IPS DF 4.7 (cell line): ENCODE measurements around the gene C11orf58.

ENCODE experiments used
- DNase-seq: peaks from one replicate; pipeline ENCODE4 v3.0.0-alpha.2; 2013; ENCODE audit warnings: low spot score; ENCODE audit errors: extremely low read depth

Gene C11orf58

DNA sequence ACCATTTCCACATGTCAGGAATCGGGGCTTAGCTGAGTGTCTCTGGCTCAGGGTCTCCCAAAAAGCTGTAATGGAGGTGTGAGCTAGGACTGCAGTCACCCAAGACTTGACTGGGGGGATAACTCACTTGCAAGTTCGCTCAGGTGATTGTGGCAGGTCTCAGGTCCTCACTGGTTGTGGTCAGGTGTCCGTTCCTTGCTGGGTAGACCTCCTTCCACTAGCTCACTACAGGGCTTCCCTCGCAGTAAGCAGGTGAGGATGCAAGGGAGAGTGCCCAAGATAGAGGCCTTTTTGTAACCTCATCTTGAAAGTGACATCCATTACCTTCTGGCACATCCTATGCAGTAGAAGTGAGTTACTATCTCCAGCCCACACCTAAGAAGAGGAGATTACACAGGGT lies 29.5 kb downstream of the C11orf58 start:
- no peak for DNase-seq

DNA sequence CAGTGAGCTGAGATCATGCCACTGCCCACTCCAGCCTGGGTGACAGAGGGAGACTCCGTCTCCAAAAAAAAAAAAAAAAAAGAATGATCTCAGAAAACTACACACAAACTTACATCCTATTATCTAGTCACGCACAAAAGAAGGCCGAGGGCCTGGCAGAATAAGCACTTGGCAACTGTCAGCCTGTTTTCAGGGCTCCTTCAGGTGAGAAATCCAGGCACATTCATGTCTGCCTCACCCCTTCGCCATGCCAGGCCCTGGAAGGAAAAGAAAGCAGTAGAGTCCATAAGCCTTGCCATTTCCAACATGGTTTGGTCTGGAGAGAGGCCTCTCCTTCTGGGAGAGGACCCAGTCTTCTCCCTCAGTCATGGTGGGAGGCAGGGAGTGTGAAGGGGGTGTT lies 30.9 kb downstream of the C11orf58 start:
- no peak for DNase-seq

DNA sequence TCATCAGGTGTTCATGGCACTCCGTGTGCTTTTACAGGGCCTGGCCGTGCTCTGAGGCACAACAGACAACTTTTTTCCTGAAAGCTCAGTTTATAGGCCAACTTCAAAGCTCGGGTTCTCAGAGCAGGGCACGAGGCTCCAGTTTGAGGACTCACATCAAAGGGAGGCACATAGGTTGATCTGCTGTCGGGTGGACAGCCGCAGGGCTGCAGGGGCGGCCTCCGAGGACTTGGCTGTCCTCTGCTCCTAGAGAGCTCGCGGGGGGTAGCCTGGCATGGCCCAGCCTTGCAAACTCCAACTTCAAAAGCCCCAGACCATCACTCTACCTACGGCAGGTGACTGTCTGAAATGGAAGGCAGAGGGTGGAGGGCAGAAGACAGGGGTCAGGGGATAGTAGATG lies 31.6 kb downstream of the C11orf58 start:
- DNase-seq, result no peak

DNA sequence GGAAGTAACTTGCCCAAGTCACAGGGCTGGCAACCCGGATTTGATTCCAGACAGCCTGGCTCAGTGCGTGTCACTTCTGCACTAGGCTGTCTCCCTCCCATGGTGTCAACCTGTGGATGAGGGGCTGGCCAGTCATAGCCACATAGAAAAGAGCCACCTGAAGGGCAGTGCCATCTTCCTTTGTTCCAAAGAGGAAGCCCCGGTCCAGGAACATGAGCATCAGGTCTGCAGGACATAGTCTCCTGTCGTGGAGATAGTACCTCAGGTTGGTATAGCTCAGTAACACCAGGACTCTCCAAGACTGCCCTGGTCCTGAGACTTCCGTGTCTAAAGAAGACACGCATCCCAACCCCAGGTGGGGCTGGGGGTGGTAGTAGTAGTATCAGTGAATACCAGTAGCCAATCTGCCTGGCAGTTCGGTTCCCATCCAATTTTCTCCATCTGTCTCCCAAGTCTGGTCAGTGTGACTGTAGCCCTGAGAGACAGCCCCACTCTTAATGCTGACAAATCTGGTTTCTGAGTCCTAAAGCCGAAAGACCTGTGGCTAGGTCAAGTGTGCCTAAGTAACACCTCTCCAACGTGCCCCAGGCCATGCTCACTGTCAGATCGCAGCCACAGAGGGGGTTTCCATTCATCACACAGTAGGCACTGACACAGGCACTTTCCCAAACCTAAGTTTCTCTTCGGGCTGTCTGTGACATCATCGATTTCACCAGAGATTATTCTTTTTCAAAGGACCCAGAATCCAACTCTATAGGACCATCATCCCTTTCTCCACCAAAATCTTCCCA lies 33.1 kb downstream of the C11orf58 start:
- DNase-seq, result no peak

DNA sequence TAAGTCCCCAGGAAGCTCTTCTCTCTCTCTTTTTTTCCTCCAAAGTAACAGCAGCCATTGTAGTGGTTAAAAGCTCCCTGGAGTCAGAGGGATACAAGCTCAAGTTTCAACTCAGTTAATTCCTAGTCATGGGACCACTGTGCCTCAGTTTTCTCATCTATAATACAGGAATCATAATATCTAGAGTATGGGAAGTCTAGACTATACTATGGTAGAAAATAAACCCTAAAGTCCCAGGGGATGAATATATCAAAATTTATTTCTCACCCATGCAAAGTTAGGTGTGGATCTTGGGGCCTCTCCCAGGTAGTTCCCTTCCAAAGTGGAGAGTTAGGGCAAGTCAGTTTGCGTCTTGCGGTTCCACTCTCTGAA lies 33.7 kb downstream of the C11orf58 start:
- no peak for DNase-seq

DNA sequence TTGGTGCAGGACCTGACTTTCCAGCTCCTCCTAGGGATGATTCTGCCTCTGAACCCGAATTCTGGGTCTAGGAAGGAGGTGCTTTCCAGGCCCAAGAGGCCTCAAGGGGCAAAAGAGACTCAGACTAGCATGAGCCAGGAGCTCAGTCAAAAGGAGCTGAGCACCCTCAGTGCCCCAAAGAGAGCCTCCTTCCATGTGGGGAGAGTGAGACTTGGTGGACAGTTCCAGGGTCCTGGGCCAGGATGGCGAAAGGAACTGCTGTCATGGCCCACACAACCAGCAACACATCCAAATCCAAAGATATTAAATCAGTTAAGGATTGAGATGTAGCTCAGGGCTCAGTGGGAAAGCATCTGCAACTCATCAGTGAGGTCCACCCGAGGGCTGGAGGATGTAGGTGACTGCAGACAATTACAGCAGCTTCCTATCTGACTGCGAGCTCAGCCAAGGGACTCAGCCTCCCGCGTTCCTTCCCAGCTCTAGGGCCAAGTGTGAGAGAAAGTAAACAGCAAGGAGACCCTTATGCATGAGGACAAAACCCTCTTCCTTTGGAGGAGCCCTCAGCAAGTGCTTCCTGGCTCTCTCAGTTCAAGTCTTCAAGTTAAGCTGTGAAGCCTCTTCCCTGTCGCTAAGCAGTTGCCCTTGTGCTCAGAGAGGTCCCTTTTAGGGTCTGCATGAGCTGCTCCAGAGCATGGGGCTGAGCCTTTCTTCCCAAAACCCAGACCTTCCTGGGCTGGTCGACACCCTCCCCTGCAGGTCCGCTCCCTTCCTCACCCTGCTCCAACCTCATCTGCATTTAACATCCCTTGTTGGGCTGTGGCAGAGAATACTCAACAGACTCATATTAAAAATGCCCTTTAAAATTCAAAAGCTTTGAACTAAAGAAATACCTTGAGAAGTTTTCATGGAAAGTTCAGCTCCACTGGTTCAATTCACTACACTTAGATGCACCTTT lies 35.8 kb downstream of the C11orf58 start:
- no peak for DNase-seq

DNA sequence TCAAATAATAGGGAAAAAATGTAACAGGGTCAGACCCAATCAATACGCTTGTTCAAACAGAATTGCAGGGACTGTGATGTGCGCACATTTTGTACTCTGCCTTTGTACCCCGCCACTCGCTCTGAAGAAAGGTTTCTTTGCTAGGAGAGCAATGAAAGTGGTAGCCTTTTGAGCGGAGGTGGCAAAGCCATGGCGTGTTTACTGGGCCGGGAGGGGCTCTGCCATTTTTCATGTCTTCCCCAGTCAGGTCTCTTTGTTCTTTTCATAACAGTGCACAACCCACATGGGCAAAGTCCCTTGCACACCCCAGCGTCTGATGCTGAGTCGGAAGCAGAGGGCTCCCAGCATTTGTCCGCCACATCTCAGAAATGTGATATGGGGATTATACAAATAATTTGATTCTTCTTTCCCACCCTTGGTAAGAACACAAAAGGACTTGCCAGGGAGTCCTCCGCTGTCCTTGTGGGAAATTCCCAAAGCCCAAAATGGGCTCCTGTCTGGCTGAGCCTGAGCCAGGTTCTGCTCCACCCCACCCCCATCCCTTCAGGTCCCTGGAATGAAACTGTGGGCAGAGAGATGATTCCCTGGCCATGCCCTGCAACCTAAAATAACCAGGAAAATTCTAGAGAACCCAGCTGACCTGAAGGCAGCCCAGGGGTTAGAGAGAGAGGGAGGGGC lies 36.6 kb downstream of the C11orf58 start:
- no peak for DNase-seq

DNA sequence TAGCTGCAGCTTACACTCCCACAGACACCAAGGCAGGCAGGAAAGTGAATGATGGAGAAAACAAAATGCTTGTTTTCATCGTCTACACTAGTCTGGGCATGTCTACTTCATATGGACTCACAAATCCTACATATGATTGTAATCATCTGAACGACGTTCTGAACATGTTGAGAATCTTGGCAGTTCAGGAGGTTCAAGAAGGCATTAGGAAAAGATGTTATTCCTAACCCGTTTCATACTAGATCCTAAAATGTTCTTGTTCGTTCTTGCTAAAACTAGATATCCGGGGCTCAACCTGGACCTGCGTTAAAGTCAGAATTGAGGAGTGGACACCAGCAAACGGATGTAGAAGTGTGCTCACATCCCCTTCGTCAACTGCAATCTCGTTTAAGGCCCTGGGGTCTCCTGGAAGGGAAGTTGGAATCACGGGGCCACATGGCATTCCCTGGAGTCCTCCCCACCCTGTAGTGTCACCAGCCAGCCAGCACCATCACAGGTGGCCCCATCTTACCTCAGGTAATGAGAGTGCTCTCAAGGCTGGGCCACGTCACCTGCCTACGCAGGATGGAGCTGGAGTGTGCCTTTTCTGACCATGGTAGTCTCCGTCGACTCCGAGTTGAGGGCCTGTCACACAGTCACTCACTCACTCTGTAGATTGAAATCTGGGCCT lies 37.3 kb downstream of the C11orf58 start:
- DNase-seq, result no peak

DNA sequence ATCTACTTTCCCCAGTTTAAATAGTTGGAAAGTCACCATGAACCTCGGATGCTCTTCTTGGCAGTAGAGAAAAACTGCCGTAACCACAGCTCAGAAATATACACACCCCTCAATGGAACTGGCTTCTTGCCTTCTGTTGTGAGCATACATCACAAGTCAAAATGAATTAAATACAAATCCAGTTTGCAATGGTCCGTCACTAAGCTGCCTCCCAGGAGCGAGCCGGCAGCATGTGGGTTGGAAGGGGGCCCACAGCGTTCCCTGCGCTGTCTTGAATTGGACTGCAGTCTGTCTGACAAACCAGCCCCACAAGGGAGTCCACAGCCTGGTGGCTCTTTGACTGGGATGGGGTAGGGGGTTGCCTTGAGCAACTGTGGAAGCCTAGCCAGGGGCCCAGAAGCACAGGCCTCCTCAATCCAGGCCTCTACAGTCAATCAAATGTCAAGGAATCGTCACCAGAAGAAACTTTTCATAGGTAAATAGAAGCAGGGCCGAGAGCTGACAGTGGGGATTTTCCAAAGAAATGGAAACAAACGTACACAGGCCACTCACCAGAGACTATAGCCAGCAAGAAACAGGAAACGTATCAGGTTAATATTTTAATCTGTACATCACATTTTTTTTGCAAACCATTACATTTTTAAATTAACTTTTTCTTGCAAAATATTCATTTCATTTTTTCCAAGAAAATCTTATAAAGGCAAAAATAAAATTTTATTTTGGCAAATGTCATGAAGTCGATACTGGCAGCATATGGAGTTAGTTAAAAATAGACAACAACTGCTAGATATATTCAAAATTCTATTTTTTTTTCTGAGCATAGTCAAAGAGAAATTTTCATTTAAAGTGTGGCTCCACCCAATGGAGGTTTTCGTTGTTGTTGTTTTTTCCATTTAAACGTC lies 38.5 kb downstream of the C11orf58 start:
- DNase-seq, result no peak

DNA sequence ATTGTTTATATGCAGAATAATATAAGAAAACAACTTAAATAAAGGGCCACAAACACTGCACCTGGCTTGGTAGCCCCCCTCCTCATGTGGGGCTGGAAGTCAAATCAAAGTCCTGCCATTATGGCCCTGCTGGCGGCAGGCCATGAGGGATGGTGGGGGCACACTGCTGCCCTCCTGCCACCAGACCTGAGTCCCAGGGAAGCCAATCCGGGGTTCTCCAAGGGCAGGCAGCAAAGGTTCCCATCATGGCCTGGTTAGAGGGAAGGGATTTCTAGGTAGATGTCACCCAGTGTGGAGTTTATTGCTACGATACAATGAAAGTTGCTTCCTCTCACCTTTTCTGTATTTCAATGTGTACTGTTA lies 39.1 kb downstream of the C11orf58 start:
- DNase-seq, result no peak

DNA sequence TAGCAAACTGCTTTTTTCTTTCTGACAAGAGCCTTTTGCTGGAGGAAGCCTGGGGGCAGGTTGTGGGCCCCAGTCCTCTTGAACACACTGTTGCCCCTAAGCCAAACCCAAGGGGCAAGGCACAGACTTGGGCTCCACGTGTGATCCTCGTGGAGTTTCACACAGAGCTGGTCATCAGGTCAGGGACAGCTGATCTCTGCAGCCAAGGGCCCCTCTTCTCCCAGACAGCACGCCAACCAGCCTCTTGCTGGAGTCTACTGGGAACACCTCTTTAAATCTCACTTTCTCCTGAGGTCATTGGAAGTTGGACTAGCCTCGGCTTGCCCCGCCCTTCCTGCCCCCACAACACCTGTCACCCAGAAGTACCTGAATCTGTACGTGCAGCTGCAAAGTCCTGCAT lies 39.8 kb downstream of the C11orf58 start:
- no peak for DNase-seq

DNA sequence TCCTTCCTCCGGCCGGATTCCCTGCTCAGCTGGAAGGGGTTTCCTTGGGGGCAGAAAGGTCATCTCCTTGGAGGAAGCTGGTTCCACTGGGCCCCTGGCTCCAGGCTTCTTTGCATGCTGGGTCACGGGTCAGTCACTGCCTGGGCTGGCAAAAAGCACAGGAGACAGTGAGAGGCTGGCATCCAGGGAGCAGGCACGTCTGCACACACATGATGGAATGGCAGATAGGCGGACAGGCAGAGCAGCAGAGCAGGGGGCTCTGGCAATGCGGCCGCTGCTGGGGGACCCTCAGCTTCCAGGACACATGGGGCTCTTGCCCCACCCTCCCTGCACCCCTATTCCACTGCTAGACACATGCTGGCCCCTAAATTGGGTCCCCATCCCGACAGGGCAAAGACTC lies 40.4 kb downstream of the C11orf58 start:
- DNase-seq, result no peak

DNA sequence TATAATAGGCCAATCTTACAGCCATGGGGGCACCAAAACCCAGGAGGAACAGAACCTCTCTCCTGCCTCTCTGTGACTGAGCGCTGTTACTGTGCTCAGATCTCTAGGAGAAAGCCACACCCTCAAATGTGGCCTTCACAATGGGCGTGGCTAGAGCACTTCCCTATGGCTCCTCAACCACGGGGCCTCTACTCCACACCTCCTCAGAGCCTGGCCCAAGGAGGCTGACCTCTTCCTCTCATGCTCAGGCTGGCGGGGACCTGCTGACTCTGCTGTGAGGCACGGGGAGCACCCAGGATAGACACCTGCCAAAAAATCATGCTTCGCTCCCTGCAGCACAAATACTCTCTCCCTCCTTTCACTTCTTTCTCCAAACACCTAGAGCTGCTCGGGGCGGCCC lies 41.0 kb downstream of the C11orf58 start:
- no peak for DNase-seq

DNA sequence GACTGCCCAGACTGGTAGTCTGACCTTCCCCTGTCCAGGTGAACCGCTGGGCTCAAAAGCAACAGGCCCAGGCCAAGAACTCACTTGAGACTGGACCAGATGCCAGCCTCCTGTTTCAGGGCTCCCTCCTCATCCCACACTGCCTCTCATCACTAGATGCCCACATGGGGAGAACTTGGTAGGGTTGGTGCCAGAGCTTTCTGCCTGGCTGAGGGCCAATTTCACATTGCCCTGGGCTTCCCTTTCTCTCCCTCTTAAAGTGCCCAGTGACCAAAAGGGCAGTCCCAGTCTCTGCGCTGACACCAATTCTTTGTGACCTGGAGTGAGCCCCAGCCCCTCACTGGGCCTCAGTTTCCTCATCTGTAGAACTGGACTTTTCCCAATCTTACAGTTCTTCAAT lies 41.7 kb downstream of the C11orf58 start:
- no peak for DNase-seq

DNA sequence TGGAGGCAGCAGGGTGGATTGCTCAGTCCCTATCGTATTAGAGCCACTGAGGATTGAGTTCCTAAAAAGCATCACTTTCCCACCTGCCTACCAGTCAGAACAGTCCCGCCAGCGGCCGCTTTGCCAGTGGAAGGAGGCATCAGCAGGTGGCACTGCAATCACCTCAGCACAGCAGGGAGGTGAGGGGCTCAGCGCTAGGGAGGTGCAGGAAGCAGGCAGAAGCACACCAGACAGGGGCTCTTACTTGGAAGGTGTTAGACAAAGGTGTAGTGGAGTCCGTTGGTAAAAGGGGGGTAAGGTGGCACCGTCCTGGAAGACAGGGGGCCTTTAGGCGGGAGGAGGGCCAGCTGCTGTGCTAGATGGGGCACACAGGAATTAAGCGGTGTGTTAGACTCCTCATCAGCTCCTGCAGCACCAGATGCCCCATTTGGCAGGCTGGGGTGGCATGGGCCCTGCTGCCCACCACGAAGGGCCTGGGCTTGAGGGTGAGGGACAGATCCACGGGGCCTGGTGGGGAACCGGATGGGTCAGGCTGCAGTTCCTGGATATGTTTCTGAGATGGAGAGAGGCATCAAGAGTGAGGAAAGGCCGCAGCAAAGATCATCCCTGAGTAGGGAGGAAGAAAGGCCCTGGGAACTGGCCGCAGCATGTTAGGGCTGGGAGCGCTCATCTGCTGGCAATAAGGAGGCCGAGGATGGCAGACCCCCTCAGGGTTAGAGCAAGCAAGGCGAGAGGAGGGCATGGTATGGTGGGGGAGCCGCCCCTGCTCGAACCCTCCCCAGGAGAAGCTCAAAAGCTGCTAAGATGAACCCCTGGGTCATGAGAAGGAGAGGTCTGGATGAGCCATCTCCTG lies 42.5 kb downstream of the C11orf58 start:
- no peak for DNase-seq

DNA sequence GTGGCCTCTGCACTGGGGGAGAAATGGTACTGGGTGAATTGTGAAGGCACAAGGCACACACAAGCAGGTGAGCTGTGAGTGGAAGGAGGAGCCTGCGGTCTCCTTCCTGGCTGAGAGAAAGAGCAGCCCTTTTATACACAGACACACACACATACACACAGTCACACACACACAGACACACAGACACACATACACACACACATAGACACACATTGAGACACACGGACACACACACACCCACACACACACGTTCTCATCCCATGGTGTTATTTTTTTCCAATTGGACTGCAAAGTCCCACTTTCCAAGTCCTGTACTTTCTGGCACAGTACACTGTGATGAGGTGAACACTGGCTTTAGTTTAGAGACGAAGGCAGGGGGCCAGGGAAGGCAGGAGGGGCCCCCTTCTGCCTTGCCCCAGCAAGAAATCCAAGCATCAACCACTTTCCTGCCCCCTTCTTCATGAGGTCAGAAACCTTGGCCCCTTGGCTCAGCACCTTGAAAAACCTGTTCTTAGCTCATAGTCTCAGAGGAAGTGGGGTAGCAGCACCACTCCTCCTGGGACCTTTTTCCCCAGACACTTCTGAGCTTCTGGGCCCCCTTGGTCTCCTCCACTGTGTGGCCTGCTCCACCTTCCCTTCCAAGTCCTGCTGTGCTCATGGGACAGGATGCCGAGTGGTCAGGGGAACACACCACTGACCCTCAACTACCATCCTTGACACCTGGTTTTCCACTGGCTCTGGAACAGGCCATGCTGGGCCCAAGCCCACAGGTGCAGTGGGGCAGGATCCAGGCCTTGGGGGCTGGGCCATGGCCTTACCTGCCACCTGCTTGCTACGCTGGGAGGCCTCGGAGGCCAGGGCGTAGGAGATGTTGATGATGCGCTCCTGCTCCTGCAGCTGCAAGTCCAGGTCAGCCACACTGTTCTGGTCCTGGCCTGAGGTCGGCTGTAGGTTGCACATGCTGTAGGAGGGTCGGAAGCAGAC lies 43.8 kb downstream of the C11orf58 start:
- DNase-seq, result no peak

DNA sequence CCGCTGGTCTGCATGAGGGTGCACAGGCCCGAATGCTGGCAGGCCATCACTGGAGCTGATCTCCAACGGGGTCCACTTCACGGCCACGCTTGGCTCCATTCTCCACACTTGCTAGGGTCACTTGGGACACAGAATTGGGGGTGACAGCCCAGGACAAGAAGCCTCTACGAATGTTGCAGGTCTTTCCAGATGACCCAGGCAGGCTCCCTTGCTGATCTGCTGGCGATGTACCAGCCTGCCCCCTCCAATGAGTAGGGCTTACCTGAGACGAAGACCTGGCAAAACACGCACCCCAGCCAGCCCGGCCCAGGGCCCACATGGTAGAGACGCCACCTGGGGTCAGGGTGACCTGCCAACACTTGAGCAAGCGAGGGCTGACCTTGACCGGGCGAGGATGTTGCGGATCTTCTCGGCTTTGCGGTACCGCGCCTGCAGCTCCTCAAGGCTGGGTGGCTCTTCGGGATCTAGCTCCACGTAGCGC lies 44.9 kb downstream of the C11orf58 start:
- no peak for DNase-seq

DNA sequence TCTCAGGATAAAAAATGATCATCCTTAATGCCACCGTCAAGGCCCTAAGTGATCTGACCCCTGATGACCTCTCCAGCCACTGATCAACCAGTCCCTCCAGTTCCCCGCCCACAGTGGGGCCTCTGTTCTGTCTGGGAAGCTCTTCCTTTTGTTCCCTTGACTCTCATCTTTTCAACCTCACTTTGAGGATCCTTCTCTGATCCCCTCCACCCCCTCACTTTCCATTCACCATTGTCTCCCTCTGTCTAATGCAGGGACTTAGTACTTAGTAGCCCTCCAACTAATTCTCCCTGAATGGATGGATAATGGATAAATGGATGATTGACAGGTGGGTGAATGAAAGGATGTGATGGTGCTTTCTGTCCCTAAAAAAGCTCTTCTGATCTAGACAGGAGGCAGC lies 45.6 kb downstream of the C11orf58 start:
- no peak for DNase-seq
